DND-41 (cell line): ENCODE results near the gene METTL2A.
"Not testable (repeated sequence)": the region's sequence is repeated elsewhere in the genome, so short reads cannot be mapped to it uniquely, and the experiment has no call there.

ENCODE experiments used
- ATAC-seq: fragments of 200-7000 bp; cut with Tn5 transposase; 3 replicates; pipeline ENCODE4 v1.9.1; 2021; ENCODE audit warnings: low read depth; ENCODE audit not compliant: insufficient read depth
- DNase-seq: peaks from one replicate; pipeline ENCODE4 v3.0.0-alpha.2; 2020
- H2AFZ ChIP-seq: 2 replicates; pipeline ENCODE4 v1.6.0; 2012; ENCODE audit warnings: low read depth, low read length
- H3K27ac ChIP-seq: 2 replicates; pipeline ENCODE4 v1.5.1; 2012; ENCODE audit warnings: low read length, inconsistent platforms
- H3K27me3 ChIP-seq: fragments of 200-600 bp; sonication (generic); 2 replicates; pipeline ENCODE4 v1.6.0; 2012; ENCODE audit warnings: low read length, mild to moderate bottlenecking, inconsistent platforms; ENCODE audit not compliant: insufficient read depth, poor library complexity
- H3K36me3 ChIP-seq: 2 replicates; pipeline ENCODE4 v1.5.1; 2012; ENCODE audit warnings: low read length, inconsistent platforms; ENCODE audit not compliant: insufficient read depth
- H3K4me1 ChIP-seq: 2 replicates; pipeline ENCODE4 v1.5.1; 2012; ENCODE audit warnings: mild to moderate bottlenecking, low read length; ENCODE audit not compliant: insufficient read depth
- H3K4me2 ChIP-seq: 2 replicates; pipeline ENCODE4 v1.6.0; 2012; ENCODE audit warnings: mild to moderate bottlenecking, moderate library complexity, low read length, inconsistent platforms; ENCODE audit not compliant: insufficient read depth
- H3K4me3 ChIP-seq, 2 experiments: fragments of 200-600 bp in 1 of 2; shearing (Covaris generic) in 1 of 2; 2 replicates each; pipeline ENCODE4 v1.5.1; 2012 to 2016; ENCODE audit warnings: inconsistent platforms in 2 of 2, low read length in 2 of 2, mild to moderate bottlenecking in 2 of 2, low read depth in 1 of 2, moderate library complexity in 1 of 2
- H3K79me2 ChIP-seq: 2 replicates; pipeline ENCODE4 v1.6.0; 2012; ENCODE audit warnings: low read length, inconsistent platforms; ENCODE audit not compliant: insufficient read depth
- H3K9ac ChIP-seq: 2 replicates; pipeline ENCODE4 v1.6.0; 2012; ENCODE audit warnings: low read depth, mild to moderate bottlenecking, inconsistent platforms, low read length, moderate library complexity
- H3K9me3 ChIP-seq: 2 replicates; pipeline ENCODE4 v1.5.1; 2012; ENCODE audit warnings: low read length, moderate library complexity, mild to moderate bottlenecking, inconsistent platforms; ENCODE audit not compliant: insufficient read depth, severe bottlenecking
- H4K20me1 ChIP-seq: 2 replicates; pipeline ENCODE4 v1.6.0; 2012; ENCODE audit warnings: low read length; ENCODE audit not compliant: insufficient read depth
- CTCF ChIP-seq: IDR thresholded peaks from 2 replicates; pipeline ENCODE4 v1.5.1; 2012; ENCODE audit warnings: borderline replicate concordance, low read length, moderate library complexity, mild to moderate bottlenecking; ENCODE audit not compliant: poor library complexity, severe bottlenecking; ENCODE audit errors: extremely low read depth
- EZH2 ChIP-seq: IDR thresholded peaks from 3 replicates; pipeline ENCODE4 v1.6.1; 2012; ENCODE audit warnings: borderline replicate concordance, low read depth, mild to moderate bottlenecking, moderate library complexity, low read length, inconsistent platforms; ENCODE audit not compliant: severe bottlenecking

Gene METTL2A

DNA sequence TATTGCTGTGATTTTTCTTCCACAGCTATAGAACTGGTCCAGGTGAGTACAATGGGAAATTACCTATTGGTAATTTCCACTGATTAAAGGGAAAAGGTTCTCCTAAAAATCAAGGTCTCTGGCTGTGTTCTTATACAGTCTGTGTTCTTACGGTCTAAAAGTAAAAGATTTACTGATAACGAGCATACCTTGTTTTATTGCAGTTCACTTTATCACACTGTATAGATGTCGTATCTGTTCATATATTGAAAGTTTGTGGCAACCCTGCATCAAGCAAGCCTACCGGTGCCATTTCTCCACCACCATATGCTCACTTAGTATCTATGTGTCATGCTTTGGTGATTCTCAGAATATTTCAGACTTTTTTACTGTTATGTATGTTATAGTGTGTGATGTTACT lies 11.6 kb downstream of the METTL2A start:
- H3K27me3 ChIP-seq, H3K4me1 ChIP-seq, H3K27ac ChIP-seq, H3K4me2 ChIP-seq, H3K4me3 ChIP-seq, ATAC-seq, H4K20me1 ChIP-seq, H2AFZ ChIP-seq, H3K9ac ChIP-seq, H3K9me3 ChIP-seq, H3K79me2 ChIP-seq, DNase-seq: not testable (repeated sequence)
- peaks cover 14% of the 10 kb centered on the region; the same call in 1 of the 2 replicates for H3K36me3 ChIP-seq

DNA sequence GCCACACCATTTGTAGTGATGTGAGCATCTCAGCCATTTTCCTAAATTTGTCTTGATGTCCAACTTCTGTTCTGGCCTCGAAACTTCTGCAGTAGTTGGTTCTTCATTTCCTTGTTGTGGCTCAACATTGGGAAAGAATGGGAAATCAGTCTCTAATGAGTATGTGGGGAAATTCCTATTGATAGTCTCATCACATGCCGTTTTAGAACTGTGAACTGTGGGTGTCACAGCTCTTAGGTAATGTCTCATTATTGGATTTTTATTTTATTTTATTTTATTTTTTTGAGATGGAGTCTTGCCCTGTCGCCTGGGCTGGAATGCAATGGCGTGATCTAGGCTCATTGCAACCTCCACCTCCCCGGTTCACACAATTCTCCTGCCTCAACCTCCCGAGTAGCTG lies 17.5 kb downstream of the METTL2A start:
- not testable (repeated sequence) for H2AFZ ChIP-seq, H3K9me3 ChIP-seq, H3K27ac ChIP-seq, H3K4me3 ChIP-seq, H3K4me1 ChIP-seq, H4K20me1 ChIP-seq, DNase-seq, H3K9ac ChIP-seq, H3K79me2 ChIP-seq, ATAC-seq, H3K27me3 ChIP-seq, H3K4me2 ChIP-seq
- H3K36me3 ChIP-seq = peaks cover 42% of the 10 kb centered on the region; the same call in 1 of the 2 replicates

GRCh38 chr17:62444063-62444462 lies 20.4 kb downstream of the METTL2A start:
- H3K4me2 ChIP-seq = no peak overlapping the region

DNA sequence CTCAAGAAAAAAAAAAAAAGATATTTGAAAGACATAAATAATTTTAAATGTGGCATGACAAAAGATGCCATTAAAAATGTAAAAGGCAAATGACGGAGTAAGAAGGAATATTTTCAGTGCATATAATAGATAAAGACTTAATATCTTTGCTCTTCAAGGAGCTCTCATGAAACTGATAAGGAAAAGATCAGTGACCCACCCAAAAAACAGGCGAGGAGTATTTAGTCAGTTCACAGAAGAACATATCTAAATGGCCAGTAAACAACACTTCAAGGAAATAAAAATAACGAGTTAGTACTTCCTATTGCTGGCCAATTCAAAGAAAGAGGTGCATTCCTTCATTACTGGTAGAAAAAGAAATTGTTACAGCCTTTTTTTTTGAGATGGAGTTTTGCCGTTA lies 22.1 kb downstream of the METTL2A start:
- H3K79me2 ChIP-seq, H3K4me2 ChIP-seq, H3K4me3 ChIP-seq, H2AFZ ChIP-seq, H3K9me3 ChIP-seq, H3K9ac ChIP-seq, H3K4me1 ChIP-seq, H3K27ac ChIP-seq, ATAC-seq, DNase-seq, H3K27me3 ChIP-seq, H4K20me1 ChIP-seq: not testable (repeated sequence)
- peaks cover 53% of the 10 kb centered on the region for H3K36me3 ChIP-seq

More at GRCh38 chr17:62444063-62444462, 20.4 kb downstream of the METTL2A start:
- ATAC-seq (no peak), DNase-seq (no peak)
- no peaks in the 10 kb centered on the region for H3K9me3 ChIP-seq
- no peaks in the 10 kb centered on the region for H3K79me2 ChIP-seq
- no peaks in the 10 kb centered on the region for H3K27me3 ChIP-seq
- TF ChIP-seq EZH2 = no peak
- no peak for TF ChIP-seq CTCF
- H3K9ac ChIP-seq = no peak overlapping the region
- no peak overlapping the region for H2AFZ ChIP-seq
- H3K36me3 ChIP-seq = peaks cover 57% of the 10 kb centered on the region
- H3K27ac ChIP-seq = no peak overlapping the region
- no peaks in the 10 kb centered on the region for H3K4me1 ChIP-seq
- H3K4me3 ChIP-seq = no peak overlapping the region
- no peaks in the 10 kb centered on the region for H4K20me1 ChIP-seq

GRCh38 chr17:62452195-62452594 lies 28.5 kb downstream of the METTL2A start:
- not testable (repeated sequence) for DNase-seq, H3K9me3 ChIP-seq, H3K9ac ChIP-seq, H3K27me3 ChIP-seq, H3K27ac ChIP-seq, H3K4me1 ChIP-seq, H2AFZ ChIP-seq, H3K4me2 ChIP-seq, H4K20me1 ChIP-seq, H3K79me2 ChIP-seq, ATAC-seq, H3K4me3 ChIP-seq
- peaks cover 13% of the 10 kb centered on the region for H3K36me3 ChIP-seq

DNA sequence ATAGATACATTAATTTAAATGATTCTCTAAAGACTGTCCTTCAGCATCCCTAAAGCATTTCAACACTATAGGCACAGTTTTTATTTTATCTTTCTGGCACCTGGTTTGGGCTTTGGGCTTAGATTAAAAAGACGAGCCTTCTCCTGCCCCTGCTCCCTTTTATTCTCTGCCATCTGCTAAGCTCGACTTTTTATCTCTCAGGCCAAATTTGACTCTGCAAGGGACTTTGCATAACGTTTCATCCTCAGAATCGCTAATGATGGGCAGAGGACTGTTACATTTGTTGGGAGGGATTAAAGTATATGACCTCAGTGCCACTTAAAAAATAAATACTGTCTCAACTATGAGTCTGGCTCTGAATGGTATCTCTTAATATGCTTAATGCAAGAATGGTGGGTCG lies 29.3 kb downstream of the METTL2A start:
- H3K4me2 ChIP-seq, H4K20me1 ChIP-seq, H3K27me3 ChIP-seq, H2AFZ ChIP-seq, ATAC-seq, DNase-seq, H3K36me3 ChIP-seq, H3K79me2 ChIP-seq, H3K4me3 ChIP-seq, H3K4me1 ChIP-seq, H3K9me3 ChIP-seq, H3K9ac ChIP-seq, H3K27ac ChIP-seq: not testable (repeated sequence)

DNA sequence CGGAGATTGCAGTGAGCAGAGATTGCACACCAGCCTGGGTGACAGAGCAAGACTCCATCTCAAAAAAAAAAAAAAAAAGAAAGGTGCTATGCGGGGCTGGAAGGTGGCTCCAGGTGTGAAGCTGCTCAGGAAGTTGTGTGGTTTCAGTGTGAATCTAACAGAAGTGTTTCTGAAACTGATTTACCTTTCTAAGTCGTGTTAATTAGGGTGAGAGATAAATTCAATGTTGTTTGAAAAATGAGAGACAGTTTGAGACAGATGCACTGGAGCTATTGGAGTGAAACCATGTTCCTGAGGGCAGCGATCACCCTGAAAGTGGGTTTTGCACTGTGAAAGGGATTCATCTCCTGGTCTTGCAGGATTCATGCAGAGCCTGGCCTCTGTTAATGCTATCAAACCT lies 30.0 kb downstream of the METTL2A start:
- not testable (repeated sequence) for H3K27me3 ChIP-seq, H3K4me1 ChIP-seq, DNase-seq, H3K27ac ChIP-seq, H3K4me2 ChIP-seq, H3K9ac ChIP-seq, ATAC-seq, H2AFZ ChIP-seq, H3K4me3 ChIP-seq, H3K79me2 ChIP-seq, H4K20me1 ChIP-seq, H3K36me3 ChIP-seq, H3K9me3 ChIP-seq

DNA sequence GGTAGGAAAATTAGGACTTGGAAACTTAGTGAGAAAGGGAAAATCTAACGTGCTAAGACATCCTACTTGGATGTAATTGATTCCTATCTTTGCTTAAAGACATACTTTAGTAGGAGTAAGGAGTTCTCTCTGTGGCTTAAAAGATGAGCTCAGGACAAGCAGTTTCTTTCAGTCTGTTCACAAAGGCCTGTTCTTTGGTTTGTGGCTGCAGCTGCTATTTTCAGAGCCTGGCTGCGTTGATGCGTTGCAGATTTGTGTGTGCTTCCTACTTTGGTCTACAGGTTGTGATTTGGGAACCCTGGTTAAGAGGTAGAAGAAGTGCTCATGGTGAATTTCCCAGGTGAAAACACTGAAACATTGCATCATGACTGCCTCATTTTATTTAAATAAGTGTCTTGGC lies 30.4 kb downstream of the METTL2A start:
- not testable (repeated sequence) for H3K9ac ChIP-seq, H3K4me3 ChIP-seq, H3K9me3 ChIP-seq, H3K79me2 ChIP-seq, H4K20me1 ChIP-seq, ATAC-seq, H3K4me1 ChIP-seq, H3K27me3 ChIP-seq, H3K27ac ChIP-seq, DNase-seq, H3K36me3 ChIP-seq, H2AFZ ChIP-seq, H3K4me2 ChIP-seq
